Measurements from ENCODE around the gene KCNAB2.

- TF ChIP-seq CTCF (IDR thresholded peaks at IDR 0.05; ENCODE audit: low read length) (no peak), EZH2 (IDR thresholded peaks at IDR 0.05; ENCODE audit: borderline replicate concordance, low read length) (no peak)
Measured at GRCh38 chr1:6057170-6057845, 11.6 kb downstream of the KCNAB2 start.
